Panc1 (cell line): ENCODE data around the gene VKORC1. TPM values are rescaled to one million over a fixed set of nuclear protein-coding genes. Genes with fewer than 3 reads are reported as not detected.

Experiments
- ATAC-seq: fragments of 200-7000 bp; cut with Tn5 transposase; 2 replicates; pipeline ENCODE4 v1.9.1; 2020; ENCODE audit warnings: mild to moderate bottlenecking, moderate library complexity
- BruUV-seq: library from RNA; stranded (reverse); fragments of 400-500 nt; replicated peaks from 2 replicates; lab custom pipeline; 2021; lab: Mats Ljungman, UMichigan
- CTCF ChIA-PET: fragments of 300-600 bp; sonication (Branson Sonifier 250); formaldehyde crosslinking; loops from one replicate; lab custom pipeline; 2022; ENCODE audit warnings: antibody characterized with exemption; lab: Charles Lee
- POLR2A ChIA-PET: fragments of 300-600 bp; sonication (Branson Sonifier 250); formaldehyde crosslinking; loops from one replicate; lab custom pipeline; 2022; ENCODE audit warnings: antibody characterized with exemption; lab: Charles Lee
- DNase-seq: peaks from one replicate; pipeline ENCODE4 v3.0.0-alpha.2; 2010; ENCODE audit warnings: low read depth, low spot score
- H3K27ac ChIP-seq: 2 replicates; pipeline ENCODE4 v1.5.1; 2011; ENCODE audit warnings: mild to moderate bottlenecking, low read length, inconsistent platforms
- H3K27me3 ChIP-seq: fragments of 200-500 bp; sonication (Bioruptor generic); 2 replicates; pipeline ENCODE4 v1.6.0; 2014; ENCODE audit warnings: low read length, inconsistent platforms; ENCODE audit not compliant: control insufficient read depth, insufficient read depth
- H3K36me3 ChIP-seq: fragments of 200-500 bp; sonication (Bioruptor generic); 2 replicates; pipeline ENCODE4 v1.5.1; 2014; ENCODE audit warnings: inconsistent platforms, mild to moderate bottlenecking, low read length, moderate library complexity; ENCODE audit not compliant: control insufficient read depth, insufficient read depth
- H3K4me1 ChIP-seq: 2 replicates; pipeline ENCODE4 v1.5.1; 2011; ENCODE audit warnings: inconsistent platforms, mild to moderate bottlenecking, low read length, moderate library complexity; ENCODE audit not compliant: control insufficient read depth, insufficient read depth
- H3K4me3 ChIP-seq, 2 experiments: 2 replicates each; pipeline ENCODE4 v1.5.1; 2011 to 2012; ENCODE audit warnings: low read depth in 2 of 2, low read length in 2 of 2, mild to moderate bottlenecking in 2 of 2, inconsistent platforms in 1 of 2, moderate library complexity in 1 of 2
- H3K9me3 ChIP-seq: fragments of 200-500 bp; sonication (Bioruptor generic); 2 replicates; pipeline ENCODE4 v1.5.1; 2014; ENCODE audit warnings: low read depth, mild to moderate bottlenecking, inconsistent platforms, low read length, moderate library complexity; ENCODE audit not compliant: control insufficient read depth, insufficient read depth
- POLR2AphosphoS5 ChIP-seq: IDR thresholded peaks from 2 replicates; pipeline ENCODE4 v1.6.1; 2012; ENCODE audit warnings: mild to moderate bottlenecking, low read depth, low read length, moderate library complexity
- SIN3A ChIP-seq: IDR thresholded peaks from 2 replicates; pipeline ENCODE4 v1.6.1; 2012; ENCODE audit warnings: low read depth, mild to moderate bottlenecking, low read length, moderate library complexity, borderline replicate concordance; ENCODE audit not compliant: insufficient read depth
- TCF7L2 ChIP-seq: IDR thresholded peaks from 2 replicates; pipeline ENCODE4 v1.6.1; 2011; ENCODE audit warnings: mild to moderate bottlenecking, low read depth, low read length, inconsistent platforms
- in situ Hi-C: cut with HindIII; loops from 2 replicates; pipeline ENCODE4 v1.10.0; 2016; ENCODE audit warnings: low sequenced_read_pairs, low pct_unique_long_range_greater_than_20kb
- intact Hi-C: fragments of 100-400 bp; cut with micrococcal nuclease; formaldehyde crosslinking; loops from one replicate; pipeline ENCODE4 v1.10.0; 2022; ENCODE audit not compliant: unreplicated experiment
- total RNA-seq: library from RNA; stranded (reverse); gene quantifications from one replicate; pipeline ENCODE4 v1.2.1, GENCODE V29; 2021; ENCODE audit not compliant: unreplicated experiment
- TF ChIP-seq, protein P1 (sequence below), 2 experiments: IDR thresholded peaks; 2 replicates each; pipeline ENCODE4 v1.6.1; 2011 to 2012; ENCODE audit warnings: low read depth in 2 of 2, control low read depth in 1 of 2, low read length in 1 of 2, mild to moderate bottlenecking in 1 of 2, moderate library complexity in 1 of 2; ENCODE audit not compliant: insufficient read depth in 1 of 2
- TF ChIP-seq, protein P2 (sequence below): fragments of 450-650 bp; IDR thresholded peaks from 2 replicates; pipeline ENCODE4 v1.5.1; 2017; ENCODE audit warnings: mild to moderate bottlenecking

Gene VKORC1
- total RNA-seq, 1 experiment from 2014 or later, result 109 TPM

DNA sequence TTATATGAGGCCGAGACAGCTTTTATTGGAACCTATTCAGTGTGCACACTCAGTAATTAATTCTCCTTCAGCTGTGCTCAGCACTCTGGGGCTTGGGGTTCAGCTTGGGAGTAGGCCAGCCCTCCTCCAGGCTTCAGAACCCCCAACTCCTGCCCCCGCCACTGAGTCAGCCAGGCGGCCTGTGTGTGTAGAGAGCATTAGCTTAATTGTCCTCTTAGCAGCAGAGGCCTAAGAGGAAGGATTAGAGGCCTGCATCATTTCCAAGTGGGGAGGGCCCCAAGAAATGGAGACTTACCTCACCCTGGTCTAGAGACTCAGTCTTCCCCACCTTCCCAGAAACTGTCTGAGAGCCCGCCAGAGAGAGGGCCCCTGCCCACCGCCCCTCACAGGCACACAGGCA, 6.6 kb downstream of the VKORC1 start:
- no peak for TF ChIP-seq SIN3A
- TF ChIP-seq, protein P1, sequence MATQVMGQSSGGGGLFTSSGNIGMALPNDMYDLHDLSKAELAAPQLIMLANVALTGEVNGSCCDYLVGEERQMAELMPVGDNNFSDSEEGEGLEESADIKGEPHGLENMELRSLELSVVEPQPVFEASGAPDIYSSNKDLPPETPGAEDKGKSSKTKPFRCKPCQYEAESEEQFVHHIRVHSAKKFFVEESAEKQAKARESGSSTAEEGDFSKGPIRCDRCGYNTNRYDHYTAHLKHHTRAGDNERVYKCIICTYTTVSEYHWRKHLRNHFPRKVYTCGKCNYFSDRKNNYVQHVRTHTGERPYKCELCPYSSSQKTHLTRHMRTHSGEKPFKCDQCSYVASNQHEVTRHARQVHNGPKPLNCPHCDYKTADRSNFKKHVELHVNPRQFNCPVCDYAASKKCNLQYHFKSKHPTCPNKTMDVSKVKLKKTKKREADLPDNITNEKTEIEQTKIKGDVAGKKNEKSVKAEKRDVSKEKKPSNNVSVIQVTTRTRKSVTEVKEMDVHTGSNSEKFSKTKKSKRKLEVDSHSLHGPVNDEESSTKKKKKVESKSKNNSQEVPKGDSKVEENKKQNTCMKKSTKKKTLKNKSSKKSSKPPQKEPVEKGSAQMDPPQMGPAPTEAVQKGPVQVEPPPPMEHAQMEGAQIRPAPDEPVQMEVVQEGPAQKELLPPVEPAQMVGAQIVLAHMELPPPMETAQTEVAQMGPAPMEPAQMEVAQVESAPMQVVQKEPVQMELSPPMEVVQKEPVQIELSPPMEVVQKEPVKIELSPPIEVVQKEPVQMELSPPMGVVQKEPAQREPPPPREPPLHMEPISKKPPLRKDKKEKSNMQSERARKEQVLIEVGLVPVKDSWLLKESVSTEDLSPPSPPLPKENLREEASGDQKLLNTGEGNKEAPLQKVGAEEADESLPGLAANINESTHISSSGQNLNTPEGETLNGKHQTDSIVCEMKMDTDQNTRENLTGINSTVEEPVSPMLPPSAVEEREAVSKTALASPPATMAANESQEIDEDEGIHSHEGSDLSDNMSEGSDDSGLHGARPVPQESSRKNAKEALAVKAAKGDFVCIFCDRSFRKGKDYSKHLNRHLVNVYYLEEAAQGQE (IDR thresholded peaks at IDR 0.05; ENCODE audit: insufficient read depth in 1 of 2, low read depth in 2 of 2, low read length in 1 of 2), result no peak
- TF ChIP-seq TCF7L2, result no peak
- TF ChIP-seq, protein P2, sequence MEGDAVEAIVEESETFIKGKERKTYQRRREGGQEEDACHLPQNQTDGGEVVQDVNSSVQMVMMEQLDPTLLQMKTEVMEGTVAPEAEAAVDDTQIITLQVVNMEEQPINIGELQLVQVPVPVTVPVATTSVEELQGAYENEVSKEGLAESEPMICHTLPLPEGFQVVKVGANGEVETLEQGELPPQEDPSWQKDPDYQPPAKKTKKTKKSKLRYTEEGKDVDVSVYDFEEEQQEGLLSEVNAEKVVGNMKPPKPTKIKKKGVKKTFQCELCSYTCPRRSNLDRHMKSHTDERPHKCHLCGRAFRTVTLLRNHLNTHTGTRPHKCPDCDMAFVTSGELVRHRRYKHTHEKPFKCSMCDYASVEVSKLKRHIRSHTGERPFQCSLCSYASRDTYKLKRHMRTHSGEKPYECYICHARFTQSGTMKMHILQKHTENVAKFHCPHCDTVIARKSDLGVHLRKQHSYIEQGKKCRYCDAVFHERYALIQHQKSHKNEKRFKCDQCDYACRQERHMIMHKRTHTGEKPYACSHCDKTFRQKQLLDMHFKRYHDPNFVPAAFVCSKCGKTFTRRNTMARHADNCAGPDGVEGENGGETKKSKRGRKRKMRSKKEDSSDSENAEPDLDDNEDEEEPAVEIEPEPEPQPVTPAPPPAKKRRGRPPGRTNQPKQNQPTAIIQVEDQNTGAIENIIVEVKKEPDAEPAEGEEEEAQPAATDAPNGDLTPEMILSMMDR, result no peak
- TF ChIP-seq POLR2AphosphoS5, result no peak
- ChIA-PET POLR2A (no interaction called here), CTCF (interaction anchor here (0.6 kb wide), 2 partner anchors 39 to 355 kb away, joined by 5 to 8 read pairs; partner anchors contain the start of gene ZNF843)
- Histone ChIP-seq H3K27me3 (no peaks in the 10 kb centered on the region), H3K4me3 (no peak overlapping the region), H3K36me3 (no peaks in the 10 kb centered on the region), H3K9me3 (no peaks in the 10 kb centered on the region), H3K27ac (no peak overlapping the region), H3K4me1 (no peaks in the 10 kb centered on the region; the same call in 1 of the 2 replicates)
- ATAC-seq (no peak), DNase-seq (no peak)
- intact Hi-C loops, result no loop called here
- BruUV-seq, result no TSS peak
- in situ Hi-C loops, result no loop called here

DNA sequence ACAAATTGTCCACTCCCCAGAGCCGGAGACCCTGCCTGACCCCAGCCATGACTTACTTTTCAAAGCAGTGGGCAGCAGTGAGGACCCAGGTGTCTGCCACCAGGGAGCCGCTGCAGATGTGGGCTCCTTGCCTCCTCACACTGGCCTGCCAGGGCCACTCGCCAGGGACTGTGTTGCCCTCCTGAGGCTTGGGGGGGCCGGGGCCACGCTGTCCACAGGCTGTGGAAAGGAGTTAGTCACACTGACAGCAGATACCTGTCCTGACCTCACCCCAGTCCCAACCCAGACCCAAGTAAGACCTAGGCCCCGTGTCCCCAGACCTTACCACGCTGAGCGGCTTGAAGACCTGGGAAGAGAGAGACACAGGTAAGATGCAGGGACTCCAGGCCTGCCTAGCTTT, 7.1 kb downstream of the VKORC1 start:
- no TSS peak for BruUV-seq
- Histone ChIP-seq H3K4me1 (no peaks in the 10 kb centered on the region; the same call in 1 of the 2 replicates), H3K4me3 (no peak overlapping the region), H3K36me3 (no peaks in the 10 kb centered on the region), H3K9me3 (no peaks in the 10 kb centered on the region), H3K27ac (no peak overlapping the region), H3K27me3 (no peaks in the 10 kb centered on the region)
- in situ Hi-C loops (no loop called here), intact Hi-C loops (no loop called here)
- TF ChIP-seq POLR2AphosphoS5, result no peak
- TF ChIP-seq, protein P2, result no peak
- TF ChIP-seq, protein P1 (IDR thresholded peaks at IDR 0.05; ENCODE audit: insufficient read depth in 1 of 2, low read depth in 2 of 2, low read length in 1 of 2), result no peak
- no peak for TF ChIP-seq SIN3A
- no peak for TF ChIP-seq TCF7L2
- ChIA-PET CTCF (interaction anchor here (0.6 kb wide), 2 partner anchors 39 to 355 kb away, joined by 5 to 8 read pairs; partner anchors contain the start of gene ZNF843), POLR2A (no interaction called here)
- DNase-seq (no peak), ATAC-seq (no peak)
